ENCODE measurements around the gene ADAMTS12. TPM values are rescaled to one million over a fixed set of nuclear protein-coding genes. Genes with fewer than 3 reads are reported as not detected.

ADAMTS12 gene
- total RNA-seq, 1 donor from 2014 or later: 10.4 TPM

DNA sequence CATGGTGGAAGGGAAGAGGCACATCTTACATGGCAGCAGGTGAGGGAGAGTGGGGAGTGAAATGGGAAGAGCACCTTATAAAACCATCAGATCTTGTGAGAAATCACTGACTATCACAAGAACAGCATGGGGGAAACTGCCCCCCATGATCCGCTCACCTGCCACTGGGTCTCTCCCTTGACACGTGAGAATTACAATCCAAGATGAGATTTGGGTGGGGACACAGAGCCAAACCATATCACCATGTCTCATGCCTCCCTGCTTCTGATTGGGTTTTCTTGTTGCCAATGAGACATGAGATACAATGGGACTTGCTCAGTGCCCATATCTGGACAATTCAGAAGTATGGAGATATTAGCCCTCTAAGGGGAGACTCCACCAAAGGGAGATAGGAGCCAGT lies 353.6 kb downstream of the ADAMTS12 start:
- H3K4me1 Mint-ChIP-seq: no peaks in the 10 kb centered on the region
- peaks cover 12% of the 10 kb centered on the region for H3K9me3 Mint-ChIP-seq
- H3K27ac Mint-ChIP-seq (ENCODE audit: unreplicated experiment): peak overlapping the region; percentile 60
- H3K27me3 Mint-ChIP-seq (ENCODE audit: low read depth): no peaks in the 10 kb centered on the region
- peaks cover 29% of the 10 kb centered on the region for H3K36me3 Mint-ChIP-seq (ENCODE audit: low read depth)
- H3K4me3 Mint-ChIP-seq: no peak overlapping the region
- no peak for DNase-seq (ENCODE audit: low read depth, low spot score)
- TF ChIP-seq CTCF (conservative IDR thresholded peaks at IDR 0.05): no peak

GRCh38 chr5:33537240-33537639 lies 354.6 kb downstream of the ADAMTS12 start:
- TF ChIP-seq CTCF (conservative IDR thresholded peaks at IDR 0.05): no peak
- Mint-ChIP-seq H3K9me3 (peaks cover 8% of the 10 kb centered on the region), H3K4me1 (peaks cover 5% of the 10 kb centered on the region), H3K27me3 (ENCODE audit: low read depth) (no peaks in the 10 kb centered on the region), H3K4me3 (no peak overlapping the region), H3K36me3 (ENCODE audit: low read depth) (peaks cover 24% of the 10 kb centered on the region), H3K27ac (ENCODE audit: unreplicated experiment) (no peak overlapping the region)
- DNase-seq (ENCODE audit: low read depth, low spot score): no peak

- H3K9me3 Mint-ChIP-seq: peaks cover 8% of the 10 kb centered on the region
- TF ChIP-seq CTCF (conservative IDR thresholded peaks at IDR 0.05): no peak
- no peak for DNase-seq (ENCODE audit: low read depth, low spot score)
- H3K4me1 Mint-ChIP-seq: peaks cover 10% of the 10 kb centered on the region
- H3K36me3 Mint-ChIP-seq (ENCODE audit: low read depth): peaks cover 24% of the 10 kb centered on the region
- H3K4me3 Mint-ChIP-seq: no peak overlapping the region
- H3K27me3 Mint-ChIP-seq (ENCODE audit: low read depth): no peaks in the 10 kb centered on the region
- H3K27ac Mint-ChIP-seq (ENCODE audit: unreplicated experiment): no peak overlapping the region
Measured at GRCh38 chr5:33536802-33537201, 355.0 kb downstream of the ADAMTS12 start.

DNA sequence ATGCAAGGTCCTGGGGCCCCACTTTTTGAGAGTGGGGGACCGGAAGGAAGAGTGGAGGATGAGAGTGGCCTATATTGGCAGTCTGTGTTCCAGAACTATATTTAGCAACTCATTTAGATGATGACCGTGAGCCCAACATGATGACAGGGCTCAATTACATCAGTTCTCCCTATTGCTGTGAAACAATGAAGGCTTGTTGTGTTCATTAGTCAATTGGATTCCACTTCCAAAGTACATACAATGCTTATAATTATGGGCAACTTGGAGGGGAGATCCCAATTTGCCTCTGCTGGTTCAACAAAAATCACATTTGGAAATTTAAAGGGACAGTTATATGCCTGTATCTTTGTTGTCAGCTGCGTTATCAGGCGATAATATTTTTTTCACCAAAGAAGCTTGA lies 360.0 kb downstream of the ADAMTS12 start:
- H3K36me3 Mint-ChIP-seq (ENCODE audit: low read depth): peaks cover 17% of the 10 kb centered on the region
- DNase-seq (ENCODE audit: low read depth, low spot score): no peak
- TF ChIP-seq CTCF (conservative IDR thresholded peaks at IDR 0.05): no peak
- no peak overlapping the region for H3K4me3 Mint-ChIP-seq
- H3K27me3 Mint-ChIP-seq (ENCODE audit: low read depth): no peaks in the 10 kb centered on the region
- no peak overlapping the region for H3K27ac Mint-ChIP-seq (ENCODE audit: unreplicated experiment)
- peaks cover 8% of the 10 kb centered on the region for H3K9me3 Mint-ChIP-seq
- H3K4me1 Mint-ChIP-seq: peaks cover 14% of the 10 kb centered on the region

DNA sequence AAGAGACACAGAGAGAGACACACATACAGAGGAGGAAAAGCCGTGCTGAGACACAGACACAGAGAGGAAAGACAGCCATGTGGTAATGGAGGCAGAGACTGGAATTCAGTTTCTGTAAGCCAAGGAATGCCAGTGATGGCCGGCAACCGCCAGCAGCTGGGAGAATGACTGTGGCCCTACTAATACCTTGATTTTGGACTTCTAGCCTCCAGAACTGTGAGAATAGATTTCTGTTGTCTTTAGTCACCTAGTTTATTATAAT lies 360.8 kb downstream of the ADAMTS12 start:
- Mint-ChIP-seq H3K4me3 (no peak overlapping the region), H3K4me1 (peaks cover 14% of the 10 kb centered on the region), H3K27ac (ENCODE audit: unreplicated experiment) (no peak overlapping the region), H3K9me3 (peaks cover 8% of the 10 kb centered on the region), H3K27me3 (ENCODE audit: low read depth) (no peaks in the 10 kb centered on the region), H3K36me3 (ENCODE audit: low read depth) (peaks cover 17% of the 10 kb centered on the region)
- no peak for DNase-seq (ENCODE audit: low read depth, low spot score)
- TF ChIP-seq CTCF (conservative IDR thresholded peaks at IDR 0.05): no peak

Measured in neural crest cell (in vitro differentiated cells).